A549 (cell line): ENCODE measurements around the gene TRIM15. TPM values are rescaled to one million over a fixed set of nuclear protein-coding genes. Genes with fewer than 3 reads are reported as not detected.

Source experiments
- ATAC-seq, 2 experiments: fragments of 200-7000 bp in 1 of 2; fragments of >200 bp in 1 of 2; cut with Nextera tagmentation in 1 of 2; cut with Tn5 transposase in 1 of 2; 3 replicates each; pipeline versions ENCODE4 v1.8.0 to v1.9.1; 2018 to 2020; ENCODE audit warnings: mild to moderate bottlenecking in 1 of 2, moderate library complexity in 1 of 2
- CTCF ChIA-PET: fragments of 300-600 bp; sonication (Branson Sonifier 250); formaldehyde crosslinking; extraction: SDS; loops from one replicate; lab custom pipeline; 2021; ENCODE audit warnings: antibody characterized with exemption, inconsistent platforms; lab: Yijun Ruan, JAX
- POLR2A ChIA-PET: fragments of 350-600 bp; formaldehyde crosslinking; extraction: SDS; loops from one replicate; lab custom pipeline; 2021; ENCODE audit warnings: antibody characterized with exemption, inconsistent platforms; lab: Yijun Ruan, JAX
- DNase-seq, 2 experiments: peaks; one replicate each; pipeline versions ENCODE4 v3.0.0 to v3.0.0-alpha.2; 2011 to 2016; ENCODE audit warnings: low read depth in 1 of 2, low spot score in 1 of 2
- FAIRE-seq: peaks from 2 replicates; lab custom pipeline; 2011; peaks lifted over from hg19 to GRCh38; lab: Jason Lieb, UNC
- H3K27ac ChIP-seq, 2 experiments: fragments of >200 bp; sonication (Bioruptor Twin); formaldehyde crosslinking; 3 replicates each; pipeline ENCODE4 v1.5.1; 2016 to 2017
- H3K4me1 ChIP-seq: fragments of >200 bp; sonication (Bioruptor Twin); formaldehyde crosslinking; 3 replicates; pipeline ENCODE4 v1.6.1; 2016
- H3K4me2 ChIP-seq: fragments of >200 bp; sonication (Bioruptor Twin); formaldehyde crosslinking; 3 replicates; pipeline ENCODE4 v1.6.1; 2016
- H3K4me3 ChIP-seq: fragments of >200 bp; sonication (Bioruptor Twin); formaldehyde crosslinking; 3 replicates; pipeline ENCODE4 v1.5.1; 2016
- H3K9me3 ChIP-seq: fragments of >200 bp; sonication (Bioruptor Twin); formaldehyde crosslinking; 3 replicates; pipeline ENCODE4 v1.6.1; 2016
- ATOH8 ChIP-seq: fragments of 250-450 bp; sonication (Bioruptor Pico); IDR thresholded peaks from 2 replicates; pipeline ENCODE4 v1.5.0; 2020; ENCODE audit warnings: low read depth, mild to moderate bottlenecking, moderate library complexity
- BHLHE40 ChIP-seq: IDR thresholded peaks from 2 replicates; pipeline ENCODE4 v1.6.1; 2012; ENCODE audit warnings: low read depth, low read length, inconsistent platforms
- E2F6 ChIP-seq: IDR thresholded peaks from 2 replicates; pipeline ENCODE4 v1.6.1; 2012; ENCODE audit warnings: low read depth, borderline replicate concordance
- EHMT2 ChIP-seq: fragments of 200-600 bp; sonication (generic); IDR thresholded peaks from 2 replicates; pipeline ENCODE4 v1.6.1; 2016; ENCODE audit warnings: antibody characterized with exemption, low read depth, mild to moderate bottlenecking, moderate library complexity
- ELK1 ChIP-seq: fragments of 150-350 bp; IDR thresholded peaks from 2 replicates; pipeline ENCODE4 v1.6.1; 2014; ENCODE audit warnings: low read depth, mild to moderate bottlenecking, low read length
- EP300 ChIP-seq, 2 experiments: fragments of >200 bp; sonication (Bioruptor Twin); formaldehyde crosslinking; IDR thresholded peaks; 2 replicates in 1 of 2; 3 replicates in 1 of 2; pipeline ENCODE4 v1.6.1; 2016 to 2017
- FOXS1 ChIP-seq: fragments of 250-450 bp; sonication (Bioruptor Pico); IDR thresholded peaks from 2 replicates; pipeline ENCODE4 v1.5.0; 2020; ENCODE audit warnings: mild to moderate bottlenecking, moderate library complexity
- GATA3 ChIP-seq: IDR thresholded peaks from 2 replicates; pipeline ENCODE4 v1.6.1; 2012; ENCODE audit warnings: borderline replicate concordance
- HES2 ChIP-seq: fragments of >200 bp; sonication (Bioruptor Twin); formaldehyde crosslinking; IDR thresholded peaks from 2 replicates; pipeline ENCODE4 v1.6.1; 2016
- HEYL ChIP-seq: fragments of 250-450 bp; sonication (Bioruptor Pico); IDR thresholded peaks from 2 replicates; pipeline ENCODE4 v1.8.0; 2021; ENCODE audit warnings: mild to moderate bottlenecking, moderate library complexity
- HOXB13 ChIP-seq: fragments of 250-450 bp; sonication (Bioruptor Pico); IDR thresholded peaks from 2 replicates; pipeline ENCODE4 v1.5.0; 2020; ENCODE audit warnings: low read depth, mild to moderate bottlenecking, moderate library complexity
- HOXB5 ChIP-seq: fragments of 250-450 bp; sonication (Bioruptor Pico); IDR thresholded peaks from 2 replicates; pipeline ENCODE4 v1.5.0; 2020; ENCODE audit warnings: mild to moderate bottlenecking, moderate library complexity
- KDM5A ChIP-seq: fragments of 200-600 bp; sonication (generic); IDR thresholded peaks from 2 replicates; pipeline ENCODE4 v1.6.1; 2016; ENCODE audit warnings: antibody characterized with exemption, mild to moderate bottlenecking
- MAX ChIP-seq: IDR thresholded peaks from 2 replicates; pipeline ENCODE4 v1.6.1; 2012
- NR3C1 ChIP-seq: fragments of >200 bp; sonication (Bioruptor Twin); formaldehyde crosslinking; IDR thresholded peaks from 3 replicates; pipeline ENCODE4 v1.6.1; 2017
- PHF8 ChIP-seq: fragments of 200-600 bp; sonication (generic); IDR thresholded peaks from 2 replicates; pipeline ENCODE4 v1.6.1; 2016; ENCODE audit warnings: low read depth, mild to moderate bottlenecking, antibody characterized with exemption, moderate library complexity, borderline replicate concordance
- RAD21 ChIP-seq, 2 experiments: fragments of >200 bp in 1 of 2; sonication (Bioruptor Twin) in 1 of 2; formaldehyde crosslinking in 1 of 2; IDR thresholded peaks in 1 of 2; conservative IDR thresholded peaks in 1 of 2; 2 replicates in 1 of 2; 3 replicates in 1 of 2; pipeline ENCODE4 v1.6.1; 2012 to 2018; ENCODE audit warnings: inconsistent platforms in 1 of 2
- RCOR1 ChIP-seq: fragments of 150-350 bp; IDR thresholded peaks from 2 replicates; pipeline ENCODE4 v1.6.1; 2014; ENCODE audit warnings: antibody characterized with exemption, low read length, low read depth
- REST ChIP-seq: fragments of 200-600 bp; sonication (generic); IDR thresholded peaks from 2 replicates; pipeline ENCODE4 v1.6.1; 2016; ENCODE audit warnings: antibody characterized with exemption, mild to moderate bottlenecking, moderate library complexity
- RFX5 ChIP-seq: fragments of 450-650 bp; IDR thresholded peaks from 2 replicates; pipeline ENCODE4 v1.7.1; 2014; ENCODE audit warnings: antibody characterized with exemption, mild to moderate bottlenecking, moderate library complexity
- RNF2 ChIP-seq: fragments of 200-600 bp; sonication (generic); IDR thresholded peaks from 2 replicates; pipeline ENCODE4 v1.6.1; 2016; ENCODE audit warnings: low read depth, mild to moderate bottlenecking, antibody characterized with exemption, moderate library complexity, borderline replicate concordance
- SMC3 ChIP-seq: fragments of >200 bp; sonication (Bioruptor Twin); formaldehyde crosslinking; IDR thresholded peaks from 3 replicates; pipeline ENCODE4 v1.6.1; 2018; ENCODE audit warnings: inconsistent platforms
- TP53 ChIP-seq: fragments of 250-450 bp; sonication (Bioruptor Pico); IDR thresholded peaks from 2 replicates; pipeline ENCODE4 v1.5.0; 2021; ENCODE audit warnings: mild to moderate bottlenecking, moderate library complexity
- USF2 ChIP-seq: fragments of 450-650 bp; IDR thresholded peaks from 2 replicates; pipeline ENCODE4 v1.6.1; 2014; ENCODE audit warnings: antibody characterized with exemption
- ZC3H11A ChIP-seq: fragments of 450-650 bp; IDR thresholded peaks from 2 replicates; pipeline ENCODE4 v1.6.1; 2014; ENCODE audit warnings: antibody characterized with exemption, mild to moderate bottlenecking
- ZNF302 ChIP-seq: fragments of 250-450 bp; sonication (Bioruptor Pico); IDR thresholded peaks from 2 replicates; pipeline ENCODE4 v1.9.0; 2021; ENCODE audit warnings: inconsistent platforms, mild to moderate bottlenecking, moderate library complexity
- ZSCAN20 ChIP-seq: fragments of 250-450 bp; sonication (Bioruptor Pico); IDR thresholded peaks from 2 replicates; pipeline ENCODE4 v1.8.0; 2022; ENCODE audit warnings: mild to moderate bottlenecking, moderate library complexity
- WGBS: methylation state at CpG from one replicate; pipeline ENCODE4 v1.1.6; 2017; ENCODE audit errors: missing lambda C conversion rate; 5-methylcytosine and 5-hydroxymethylcytosine counted together
- polyA plus RNA-seq, 4 experiments: library from polyadenylated mRNA; depleted of rRNA in 3 of 4; stranded (reverse); fragments of >200 nt; fragmentation: RNase III in 1 of 4; extraction: RNeasy Plus Mini Kit Qiagen cat#74134 plus additional on column Dnase treatment in 1 of 4; gene quantifications; 2 replicates in 3 of 4; 3 replicates in 1 of 4; pipeline ENCODE4 v1.2.3, GENCODE V29; 2011 to 2017

Gene TRIM15
- polyA plus RNA-seq, 2 of the 4 experiments (the other 2 are of a cell fraction), result 0.09 to 0.37 TPM

- FAIRE-seq (no peak), DNase-seq (no peak), ATAC-seq (no peak)
- CTCF ChIA-PET, result interaction anchor here (2.2 to 7.2 kb wide), 2 partner anchors 12 to 39 kb away, joined by 10 to 56 read pairs; no protein-coding TSS in a partner anchor
- no peaks in the 10 kb centered on the region for H3K4me1 ChIP-seq
- no peaks in the 10 kb centered on the region for H3K9me3 ChIP-seq
- no peak overlapping the region for H3K27ac ChIP-seq
- no peak overlapping the region for H3K4me3 ChIP-seq
- 58% methylated on average over 3 of the region's 3 CpGs for WGBS
- TF ChIP-seq HEYL (CRISPR knock-in tag) (no peak), GATA3 (no peak), SMC3 (no peak), ZC3H11A (no peak), KDM5A (no peak), PHF8 (no peak), HOXB13 (CRISPR knock-in tag) (no peak), EP300 (IDR thresholded peaks at IDR 0.05) (no peak)
- H3K4me2 ChIP-seq, result no peak overlapping the region
- POLR2A ChIA-PET, result no interaction called here
Observed at GRCh38 chr6:30142665-30143064, 20.7 kb upstream of the TRIM15 start.

- FAIRE-seq (no peak), ATAC-seq (no peak), DNase-seq (no peak)
- 40% methylated on average over 2 of the region's 2 CpGs for WGBS
- Histone ChIP-seq H3K4me1 (no peaks in the 10 kb centered on the region), H3K27ac (no peak overlapping the region), H3K4me3 (no peak overlapping the region), H3K9me3 (no peaks in the 10 kb centered on the region), H3K4me2 (no peak overlapping the region)
- CTCF ChIA-PET, result interaction anchor here (2.2 to 7.2 kb wide), 2 partner anchors 13 to 40 kb away, joined by 10 to 56 read pairs; no protein-coding TSS in a partner anchor
- POLR2A ChIA-PET, result no interaction called here
- TF ChIP-seq REST, result no peak
- no peak for TF ChIP-seq ZSCAN20 (CRISPR knock-in tag)
- TF ChIP-seq FOXS1 (CRISPR knock-in tag), result no peak
- TF ChIP-seq USF2, result no peak
- TF ChIP-seq RNF2, result no peak
- no peak for TF ChIP-seq BHLHE40
- TF ChIP-seq MAX, result no peak
- TF ChIP-seq HES2, result no peak
- no peak for TF ChIP-seq ATOH8 (CRISPR knock-in tag)
- no peak for TF ChIP-seq ELK1
- no peak for TF ChIP-seq E2F6
- no peak for TF ChIP-seq RAD21 (conservative IDR thresholded peaks at IDR 0.05 in 1 of 2, IDR thresholded peaks at IDR 0.05 in 1 of 2)
- no peak for TF ChIP-seq RFX5
- TF ChIP-seq ZNF302 (CRISPR knock-in tag), result no peak
- TF ChIP-seq HOXB5 (CRISPR knock-in tag), result no peak
- TF ChIP-seq NR3C1, result no peak
- no peak for TF ChIP-seq TP53 (CRISPR knock-in tag)
- no peak for TF ChIP-seq EHMT2
- no peak for TF ChIP-seq RCOR1
Observed at GRCh38 chr6:30143780-30144179, 19.6 kb upstream of the TRIM15 start.
